ENCODE data around the gene VWA3B. TPM values are rescaled to one million over a fixed set of nuclear protein-coding genes. Genes with fewer than 3 reads are reported as not detected.

Gene VWA3B
- polyA plus RNA-seq, 3 donors: not detected

DNA sequence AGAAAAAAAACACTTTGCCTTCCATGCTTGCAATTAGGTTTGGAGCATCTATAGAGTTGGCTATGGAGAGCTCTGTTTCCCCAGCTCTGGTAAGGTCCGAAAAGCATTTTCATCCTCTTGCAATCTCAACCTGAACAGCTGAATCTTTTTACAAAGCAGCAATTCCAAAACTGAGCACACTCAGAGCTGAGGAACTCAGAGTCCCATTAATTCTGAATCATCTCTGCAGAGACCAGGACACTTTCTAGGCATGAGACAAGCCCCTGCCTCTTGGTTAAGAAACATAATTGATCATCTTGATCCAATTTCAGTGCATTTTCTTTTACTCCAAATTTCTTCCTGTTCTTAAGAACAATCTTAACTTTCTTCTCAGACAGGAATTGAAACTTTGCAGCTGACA, 263.4 kb downstream of the VWA3B start:
- H3K4me3 ChIP-seq (replicated peaks in 1 of 3; ENCODE audit: low read depth in 2 of 3, low read length in 3 of 3): no peak overlapping the region

GRCh38 chr2:98355881-98356280, 268.9 kb downstream of the VWA3B start:
- no peak overlapping the region for H3K27ac Mint-ChIP-seq
- intact Hi-C loops (cut with micrococcal nuclease): no loop called here

More for the DNA sequence above, 263.4 kb downstream of the VWA3B start:
- Mint-ChIP-seq H3K4me3 (no peak overlapping the region), H3K9me3 (peaks cover 0 to 26% (median 15%) of the 10 kb centered on the region in 7 donors), H3K27me3 (ENCODE audit: low read depth in 3 of 3) (peaks cover 48 to 67% (median 58%) of the 10 kb centered on the region in 3 donors), H3K36me3 (peaks cover 0 to 4% of the 10 kb centered on the region in 2 donors), H3K27ac (no peak overlapping the region), H3K4me1 (peaks cover 4% of the 10 kb centered on the region)
- TF ChIP-seq CTCF (IDR thresholded peaks at IDR 0.05): no peak
- H3K4me2 ChIP-seq (replicated peaks; ENCODE audit: extremely low read depth, low read length, poor library complexity, severe bottlenecking): no peak overlapping the region
- H4K20me1 ChIP-seq (ENCODE audit: insufficient read depth, low read length): no peaks in the 10 kb centered on the region
- peaks cover 52 to 76% of the 10 kb centered on the region in 2 donors for H3K27me3 ChIP-seq (ENCODE audit: control insufficient read depth in 2 of 2, insufficient read depth in 2 of 2, low read length in 2 of 2)
- 100% methylated on average over 1 of the region's 1 CpG for WGBS (ENCODE audit: insufficient coverage)
- H3K36me3 ChIP-seq (replicated peaks in 1 of 2; ENCODE audit: control insufficient read depth in 1 of 2, insufficient read depth in 2 of 2, low read length in 2 of 2): no peaks in the 10 kb centered on the region
- H2AFZ ChIP-seq (ENCODE audit: insufficient read depth, low read depth, low read length, poor library complexity, severe bottlenecking): no peak overlapping the region
- peaks cover 4 to 33% of the 10 kb centered on the region in 2 donors for H3K9me3 ChIP-seq (replicated peaks in 1 of 2; ENCODE audit: control insufficient read depth in 1 of 2, insufficient read depth in 1 of 2, low read length in 2 of 2)
- no peak overlapping the region for H3K27ac ChIP-seq (ENCODE audit: low read depth in 1 of 2, low read length in 2 of 2)
- no peak overlapping the region for H3K9ac ChIP-seq (ENCODE audit: insufficient read depth, low read length, poor library complexity, severe bottlenecking)
- H3K4me1 ChIP-seq (ENCODE audit: control insufficient read depth in 1 of 2, insufficient read depth in 2 of 2, low read length in 2 of 2): no peaks in the 10 kb centered on the region
- no peaks in the 10 kb centered on the region for H3K79me2 ChIP-seq (ENCODE audit: insufficient read depth, low read length)
- DNase-seq: no peak
- intact Hi-C loops (cut with micrococcal nuclease): no loop called here

More at GRCh38 chr2:98355881-98356280, 268.9 kb downstream of the VWA3B start:
- H3K9ac ChIP-seq (ENCODE audit: insufficient read depth, low read length, poor library complexity, severe bottlenecking): no peak overlapping the region
- H3K4me2 ChIP-seq (replicated peaks; ENCODE audit: extremely low read depth, low read length, poor library complexity, severe bottlenecking): no peak overlapping the region
- no peak for DNase-seq
- no peaks in the 10 kb centered on the region for H3K36me3 Mint-ChIP-seq
- H3K9me3 Mint-ChIP-seq: peaks cover 0 to 8% (median 5%) of the 10 kb centered on the region in 7 donors
- H3K4me1 ChIP-seq (ENCODE audit: control insufficient read depth in 1 of 2, insufficient read depth in 2 of 2, low read length in 2 of 2): no peaks in the 10 kb centered on the region
- H2AFZ ChIP-seq (ENCODE audit: insufficient read depth, low read depth, low read length, poor library complexity, severe bottlenecking): no peak overlapping the region
- WGBS (ENCODE audit: insufficient coverage): no CpG with 5 or more reads among the region's 3 CpGs
- peaks cover 10 to 35% of the 10 kb centered on the region in 2 donors for H3K27me3 ChIP-seq (ENCODE audit: control insufficient read depth in 2 of 2, insufficient read depth in 2 of 2, low read length in 2 of 2)
- no peaks in the 10 kb centered on the region for H3K9me3 ChIP-seq (replicated peaks in 1 of 2; ENCODE audit: control insufficient read depth in 1 of 2, insufficient read depth in 1 of 2, low read length in 2 of 2)
- no peaks in the 10 kb centered on the region for H4K20me1 ChIP-seq (ENCODE audit: insufficient read depth, low read length)
- H3K4me1 Mint-ChIP-seq: no peaks in the 10 kb centered on the region
- H3K79me2 ChIP-seq (ENCODE audit: insufficient read depth, low read length): no peaks in the 10 kb centered on the region
- no peak overlapping the region for H3K27ac ChIP-seq (ENCODE audit: low read depth in 1 of 2, low read length in 2 of 2)
- no peak overlapping the region for H3K4me3 ChIP-seq (replicated peaks in 1 of 3; ENCODE audit: low read depth in 2 of 3, low read length in 3 of 3)
- H3K36me3 ChIP-seq (replicated peaks in 1 of 2; ENCODE audit: control insufficient read depth in 1 of 2, insufficient read depth in 2 of 2, low read length in 2 of 2): no peaks in the 10 kb centered on the region
- TF ChIP-seq CTCF (IDR thresholded peaks at IDR 0.05): no peak
- H3K27me3 Mint-ChIP-seq (ENCODE audit: low read depth in 3 of 3): peaks cover 9 to 29% (median 11%) of the 10 kb centered on the region in 3 donors
- H3K4me3 Mint-ChIP-seq: no peak overlapping the region

Measured in CD14-positive monocyte (primary cell).